RWPE2 (cell line): Measurements from ENCODE around the gene GAPVD1.
"Not testable (repeated sequence)": the region's sequence is repeated elsewhere in the genome, so short reads cannot be mapped to it uniquely, and the experiment has no call there.

Experiments
- ATAC-seq: fragments of 200-7000 bp; cut with Tn5 transposase; 3 replicates; pipeline ENCODE4 v1.9.1; 2021; ENCODE audit warnings: low read depth
- DNase-seq: peaks from one replicate; pipeline ENCODE4 v3.0.0-alpha.2; 2020; ENCODE audit warnings: low spot score
- H3K27ac ChIP-seq: fragments of 450-650 bp; 2 replicates; pipeline ENCODE4 v1.5.1; 2017; ENCODE audit warnings: mild to moderate bottlenecking; ENCODE audit not compliant: poor library complexity, severe bottlenecking
- H3K27me3 ChIP-seq: fragments of 250-450 bp; sonication (Bioruptor Pico); 2 replicates; pipeline ENCODE4 v1.5.1; 2021; ENCODE audit warnings: mild to moderate bottlenecking, moderate library complexity; ENCODE audit not compliant: insufficient read depth, poor library complexity, severe bottlenecking
- H3K36me3 ChIP-seq: fragments of 250-450 bp; sonication (Bioruptor Pico); 2 replicates; pipeline ENCODE4 v1.5.1; 2020; ENCODE audit warnings: low read depth, mild to moderate bottlenecking, moderate library complexity
- H3K4me1 ChIP-seq: fragments of 250-450 bp; sonication (Bioruptor Pico); 2 replicates; pipeline ENCODE4 v1.5.1; 2021; ENCODE audit warnings: mild to moderate bottlenecking, moderate library complexity; ENCODE audit not compliant: insufficient read depth, poor library complexity, severe bottlenecking
- H3K4me3 ChIP-seq: fragments of 250-450 bp; sonication (Bioruptor Pico); 2 replicates; pipeline ENCODE4 v1.5.1; 2021; ENCODE audit warnings: mild to moderate bottlenecking, moderate library complexity; ENCODE audit not compliant: severe bottlenecking
- H3K9me3 ChIP-seq: fragments of 250-450 bp; sonication (Bioruptor Pico); 2 replicates; pipeline ENCODE4 v1.5.1; 2021; ENCODE audit warnings: mild to moderate bottlenecking, moderate library complexity; ENCODE audit not compliant: severe bottlenecking
- TF ChIP-seq, protein P1 (sequence below): fragments of 450-650 bp; IDR thresholded peaks from one replicate; pipeline ENCODE4 v1.5.1; 2017; ENCODE audit warnings: mild to moderate bottlenecking, moderate library complexity; ENCODE audit not compliant: poor library complexity, severe bottlenecking

Gene GAPVD1, protein sequence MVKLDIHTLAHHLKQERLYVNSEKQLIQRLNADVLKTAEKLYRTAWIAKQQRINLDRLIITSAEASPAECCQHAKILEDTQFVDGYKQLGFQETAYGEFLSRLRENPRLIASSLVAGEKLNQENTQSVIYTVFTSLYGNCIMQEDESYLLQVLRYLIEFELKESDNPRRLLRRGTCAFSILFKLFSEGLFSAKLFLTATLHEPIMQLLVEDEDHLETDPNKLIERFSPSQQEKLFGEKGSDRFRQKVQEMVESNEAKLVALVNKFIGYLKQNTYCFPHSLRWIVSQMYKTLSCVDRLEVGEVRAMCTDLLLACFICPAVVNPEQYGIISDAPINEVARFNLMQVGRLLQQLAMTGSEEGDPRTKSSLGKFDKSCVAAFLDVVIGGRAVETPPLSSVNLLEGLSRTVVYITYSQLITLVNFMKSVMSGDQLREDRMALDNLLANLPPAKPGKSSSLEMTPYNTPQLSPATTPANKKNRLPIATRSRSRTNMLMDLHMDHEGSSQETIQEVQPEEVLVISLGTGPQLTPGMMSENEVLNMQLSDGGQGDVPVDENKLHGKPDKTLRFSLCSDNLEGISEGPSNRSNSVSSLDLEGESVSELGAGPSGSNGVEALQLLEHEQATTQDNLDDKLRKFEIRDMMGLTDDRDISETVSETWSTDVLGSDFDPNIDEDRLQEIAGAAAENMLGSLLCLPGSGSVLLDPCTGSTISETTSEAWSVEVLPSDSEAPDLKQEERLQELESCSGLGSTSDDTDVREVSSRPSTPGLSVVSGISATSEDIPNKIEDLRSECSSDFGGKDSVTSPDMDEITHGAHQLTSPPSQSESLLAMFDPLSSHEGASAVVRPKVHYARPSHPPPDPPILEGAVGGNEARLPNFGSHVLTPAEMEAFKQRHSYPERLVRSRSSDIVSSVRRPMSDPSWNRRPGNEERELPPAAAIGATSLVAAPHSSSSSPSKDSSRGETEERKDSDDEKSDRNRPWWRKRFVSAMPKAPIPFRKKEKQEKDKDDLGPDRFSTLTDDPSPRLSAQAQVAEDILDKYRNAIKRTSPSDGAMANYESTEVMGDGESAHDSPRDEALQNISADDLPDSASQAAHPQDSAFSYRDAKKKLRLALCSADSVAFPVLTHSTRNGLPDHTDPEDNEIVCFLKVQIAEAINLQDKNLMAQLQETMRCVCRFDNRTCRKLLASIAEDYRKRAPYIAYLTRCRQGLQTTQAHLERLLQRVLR (N-terminal part only)

DNA sequence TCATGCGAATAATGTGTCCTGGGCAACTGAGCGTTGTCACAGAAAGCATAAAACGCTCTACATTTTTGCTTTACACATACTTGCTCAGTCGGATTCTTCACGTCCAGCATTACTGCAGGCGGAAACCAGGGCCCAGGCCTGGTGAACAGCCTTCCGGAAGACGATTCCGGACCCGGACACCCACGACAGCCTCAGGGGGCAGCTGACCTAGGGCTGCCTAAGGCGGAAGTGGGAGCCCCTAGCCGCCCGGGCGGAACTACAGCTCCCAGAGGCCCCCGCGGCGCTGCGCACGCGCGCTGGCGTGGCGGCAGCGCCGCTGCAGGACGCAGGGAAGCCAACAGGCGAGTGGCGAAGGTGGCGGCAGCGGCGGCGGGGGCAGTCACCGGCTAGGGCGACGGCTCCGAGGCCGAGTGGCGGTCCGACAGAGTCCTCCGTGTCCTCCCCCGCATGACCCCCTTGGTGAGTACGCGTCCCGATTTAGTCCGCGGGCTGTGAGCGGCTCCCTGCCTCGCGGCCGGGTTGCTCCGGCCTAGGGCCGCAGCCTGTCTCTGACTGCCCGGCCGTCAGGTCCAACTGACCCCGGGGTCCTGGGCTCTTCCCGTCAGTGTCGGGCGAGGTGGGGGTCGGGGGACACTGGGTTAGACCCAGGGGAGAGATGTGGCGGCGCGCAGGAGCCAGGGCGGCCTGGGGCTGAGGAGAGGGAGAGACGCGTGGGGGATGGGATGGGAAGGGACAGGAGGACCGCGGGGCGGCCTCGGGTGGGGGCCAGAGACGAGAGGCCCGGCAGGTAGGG lies at the start of gene GAPVD1:
GAPVD1 (plus strand) TSS at position 326 of the 793 bp plus-strand sequence. CDS start 37,096 bp downstream, outside the sequence.
- TF ChIP-seq, protein P1, sequence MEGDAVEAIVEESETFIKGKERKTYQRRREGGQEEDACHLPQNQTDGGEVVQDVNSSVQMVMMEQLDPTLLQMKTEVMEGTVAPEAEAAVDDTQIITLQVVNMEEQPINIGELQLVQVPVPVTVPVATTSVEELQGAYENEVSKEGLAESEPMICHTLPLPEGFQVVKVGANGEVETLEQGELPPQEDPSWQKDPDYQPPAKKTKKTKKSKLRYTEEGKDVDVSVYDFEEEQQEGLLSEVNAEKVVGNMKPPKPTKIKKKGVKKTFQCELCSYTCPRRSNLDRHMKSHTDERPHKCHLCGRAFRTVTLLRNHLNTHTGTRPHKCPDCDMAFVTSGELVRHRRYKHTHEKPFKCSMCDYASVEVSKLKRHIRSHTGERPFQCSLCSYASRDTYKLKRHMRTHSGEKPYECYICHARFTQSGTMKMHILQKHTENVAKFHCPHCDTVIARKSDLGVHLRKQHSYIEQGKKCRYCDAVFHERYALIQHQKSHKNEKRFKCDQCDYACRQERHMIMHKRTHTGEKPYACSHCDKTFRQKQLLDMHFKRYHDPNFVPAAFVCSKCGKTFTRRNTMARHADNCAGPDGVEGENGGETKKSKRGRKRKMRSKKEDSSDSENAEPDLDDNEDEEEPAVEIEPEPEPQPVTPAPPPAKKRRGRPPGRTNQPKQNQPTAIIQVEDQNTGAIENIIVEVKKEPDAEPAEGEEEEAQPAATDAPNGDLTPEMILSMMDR: peak; percentile 55
- H3K36me3 ChIP-seq: peaks cover 18% of the 10 kb centered on the region
- peak within 1 kb of the TSS; percentile 33 for H3K27ac ChIP-seq
- H3K9me3 ChIP-seq: no peaks in the 10 kb centered on the region
- H3K27me3 ChIP-seq: no peaks in the 10 kb centered on the region
- peaks cover 5% of the 10 kb centered on the region for H3K4me1 ChIP-seq
- peak within 1 kb of the TSS; percentile 90 for H3K4me3 ChIP-seq
- peak; percentile 97 for ATAC-seq
- DNase-seq: peak; percentile 82

DNA sequence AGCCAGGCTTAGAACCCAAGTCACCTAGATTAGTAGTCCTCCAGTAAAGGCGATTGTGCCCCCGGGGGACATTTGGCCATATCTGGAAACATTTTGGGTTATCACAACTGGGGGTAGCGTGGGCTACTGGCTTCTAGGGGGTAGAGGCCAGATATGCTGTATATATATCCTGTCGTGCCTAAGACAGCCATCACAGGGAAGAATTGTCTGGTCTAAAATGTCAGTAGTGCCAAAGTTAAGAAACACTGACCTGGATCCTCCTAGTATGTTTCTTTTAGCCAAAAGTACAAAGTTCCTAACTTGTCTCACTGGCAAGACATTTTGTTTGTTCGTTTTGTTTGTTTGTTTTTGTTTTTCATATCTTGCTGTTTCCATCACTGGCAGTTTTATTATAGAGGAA lies 47.4 kb upstream of the GAPVD1 start:
- DNase-seq (no peak), ATAC-seq (no peak)
- H3K27ac ChIP-seq: no peak overlapping the region
- no peaks in the 10 kb centered on the region for H3K27me3 ChIP-seq
- H3K4me1 ChIP-seq: no peaks in the 10 kb centered on the region
- no peaks in the 10 kb centered on the region for H3K9me3 ChIP-seq
- TF ChIP-seq, protein P1: no peak
- no peak overlapping the region for H3K4me3 ChIP-seq
- peaks cover 49% of the 10 kb centered on the region for H3K36me3 ChIP-seq

DNA sequence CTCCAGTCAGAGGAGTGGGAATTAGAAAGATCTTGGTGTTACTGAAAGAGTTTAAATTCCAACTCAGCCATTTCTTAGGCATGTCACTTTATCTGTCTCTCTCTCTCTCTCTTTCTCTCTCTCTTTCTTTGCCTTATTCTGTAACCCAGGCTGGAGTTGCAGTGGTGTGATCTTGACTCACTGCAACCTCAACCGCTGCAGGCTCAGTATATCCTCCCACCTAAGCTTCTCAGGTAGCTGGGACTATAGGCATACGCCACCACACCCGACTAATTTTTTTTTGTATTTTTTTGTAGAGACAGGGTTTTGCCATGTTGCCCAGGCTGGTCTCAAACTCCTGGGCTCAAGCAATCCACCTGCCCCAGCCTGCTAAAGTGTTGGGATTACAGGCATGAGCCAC lies 43.0 kb upstream of the GAPVD1 start:
- DNase-seq (no peak), ATAC-seq (no peak)
- Histone ChIP-seq H3K9me3 (no peaks in the 10 kb centered on the region), H3K4me1 (no peaks in the 10 kb centered on the region), H3K27me3 (no peaks in the 10 kb centered on the region), H3K36me3 (peaks cover 31% of the 10 kb centered on the region), H3K4me3 (no peak overlapping the region), H3K27ac (no peak overlapping the region)
- TF ChIP-seq, protein P1: no peak

DNA sequence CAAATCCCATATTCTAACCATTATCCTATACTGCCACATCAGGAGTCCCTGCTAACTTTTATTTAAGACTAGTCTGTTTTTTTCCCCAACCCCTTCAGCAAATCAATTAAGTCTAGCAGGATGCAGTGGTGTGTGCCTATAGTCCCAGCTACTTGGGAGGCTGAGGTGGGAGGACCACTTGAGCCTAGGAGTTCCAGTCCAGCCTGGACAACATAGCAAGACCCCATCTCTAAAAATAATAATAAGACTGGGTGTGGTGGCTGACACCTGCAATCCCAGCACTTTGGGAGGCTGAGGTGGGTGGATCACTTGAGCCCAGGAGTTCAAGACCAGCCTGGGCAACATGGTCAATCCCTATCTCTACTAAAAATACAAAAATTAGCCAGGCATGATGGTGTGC lies 36.8 kb upstream of the GAPVD1 start:
- not testable (repeated sequence) for H3K27me3 ChIP-seq, DNase-seq, H3K9me3 ChIP-seq, ATAC-seq, H3K4me3 ChIP-seq, H3K4me1 ChIP-seq, H3K27ac ChIP-seq
- H3K36me3 ChIP-seq: peaks cover 24% of the 10 kb centered on the region
